Measurements from ENCODE around the gene PDS5B.
"Not testable (repeated sequence)": the region's sequence is repeated elsewhere in the genome, so short reads cannot be mapped to it uniquely, and the experiment has no call there.

PDS5B gene

DNA sequence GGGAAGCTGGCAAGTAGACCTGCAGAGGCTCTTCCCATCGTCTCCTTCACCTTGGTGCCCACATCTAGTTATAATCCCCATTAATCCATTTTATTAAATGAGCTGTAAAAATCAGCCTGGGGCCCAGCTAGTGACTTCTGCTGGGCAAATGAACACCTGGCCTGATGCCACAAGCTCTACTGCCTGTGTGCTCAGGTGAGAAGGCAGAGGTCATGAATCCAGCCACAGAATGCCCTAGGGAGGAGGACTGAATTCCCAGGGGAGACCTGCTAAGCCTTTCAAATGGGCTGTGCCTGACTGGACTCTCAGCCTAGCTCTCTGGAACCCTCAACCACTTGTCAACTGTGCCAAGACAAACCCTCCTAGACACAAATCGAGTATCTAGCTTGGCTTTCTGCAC, 74.0 kb downstream of the PDS5B start:
- peak; percentile 50 for DNase-seq

DNA sequence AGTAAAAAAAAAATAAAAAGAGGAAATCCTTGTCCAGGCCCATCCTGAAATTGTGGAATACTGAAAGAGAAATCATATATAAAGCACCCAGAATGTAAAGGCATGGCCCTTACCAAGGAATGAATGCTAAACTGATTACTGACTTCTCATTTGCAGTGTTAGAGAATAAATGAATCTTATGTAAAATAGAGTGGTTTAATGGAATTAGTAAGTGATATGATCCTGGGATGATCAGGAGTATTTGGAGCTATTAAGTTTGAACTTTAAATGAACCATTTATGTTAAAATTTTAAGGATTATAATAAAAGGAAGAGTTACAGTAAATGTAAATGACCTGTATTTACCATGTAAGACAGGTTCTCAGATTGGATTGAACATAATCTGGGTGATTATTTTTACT, 75.4 kb downstream of the PDS5B start:
- DNase-seq = no peak

DNA sequence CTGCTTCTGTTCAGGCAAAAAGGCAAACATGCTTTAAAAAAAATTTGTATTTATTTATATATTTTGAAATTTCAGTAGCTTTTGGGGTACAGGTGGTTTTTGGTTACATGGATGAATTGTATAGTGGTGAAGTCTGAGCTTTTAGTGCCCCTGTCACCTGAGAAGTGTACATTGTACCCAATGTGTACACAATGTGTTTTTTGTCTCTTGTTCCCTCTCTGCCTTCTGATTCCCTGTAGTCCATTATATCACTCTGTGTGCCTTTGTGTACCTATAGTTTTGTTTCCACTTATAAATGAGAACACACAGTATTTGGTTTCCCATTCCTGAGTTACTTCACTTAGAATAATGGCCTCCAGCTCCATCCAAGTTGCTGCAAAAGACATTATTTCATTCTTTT, 77.4 kb downstream of the PDS5B start:
- DNase-seq = no peak

GRCh38 chr13:32666990-32667571, 80.8 kb downstream of the PDS5B start:
- DNase-seq = no peak

DNA sequence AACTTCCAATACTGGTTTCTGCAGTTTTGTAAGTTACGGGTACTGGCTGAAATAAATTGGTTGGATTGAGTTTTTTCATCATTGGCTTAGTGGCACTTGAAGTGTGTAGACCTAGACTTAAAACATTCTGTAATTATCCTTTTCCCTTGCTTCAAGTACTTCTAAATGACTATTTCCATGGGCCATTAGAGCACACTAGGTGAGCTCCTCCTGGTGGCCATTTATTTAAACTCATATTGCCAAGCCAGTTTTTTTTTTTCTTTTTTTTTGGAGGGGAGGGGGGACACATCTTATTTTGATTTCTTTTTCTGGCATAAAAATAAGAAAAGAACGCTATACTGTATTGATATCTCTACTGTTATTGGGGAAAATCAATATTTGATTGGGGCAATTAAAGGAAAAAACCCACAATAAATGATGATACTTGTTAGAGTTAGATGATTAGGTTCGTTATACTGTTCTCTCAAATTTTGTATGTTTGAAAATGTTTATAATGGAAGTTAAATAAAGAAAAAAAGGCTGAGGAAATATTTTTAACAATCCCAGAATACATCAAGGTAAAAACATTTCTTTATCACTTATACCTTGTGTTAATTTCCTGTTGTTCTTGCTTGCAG, 82.9 kb downstream of the PDS5B start:
- peak; percentile 79 for DNase-seq

DNA sequence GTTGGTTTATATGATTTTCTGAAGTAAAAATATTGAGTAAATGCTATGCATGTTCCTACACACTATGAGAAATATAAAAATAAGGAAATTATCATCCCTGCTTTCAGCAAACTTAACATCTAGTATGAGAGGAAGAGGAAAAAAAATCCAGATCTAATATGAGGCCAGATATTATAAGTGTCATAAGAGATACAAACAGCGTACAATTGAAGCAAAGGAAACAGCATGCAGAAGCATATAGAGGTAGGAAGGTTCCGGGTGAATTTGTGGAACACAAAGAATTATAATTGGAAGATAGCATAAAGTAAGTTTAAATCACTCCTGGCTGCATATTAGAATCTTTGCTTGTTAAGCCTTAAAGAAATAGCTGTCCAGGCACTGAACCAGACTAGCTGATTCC, 88.3 kb downstream of the PDS5B start:
- no peak for DNase-seq

DNA sequence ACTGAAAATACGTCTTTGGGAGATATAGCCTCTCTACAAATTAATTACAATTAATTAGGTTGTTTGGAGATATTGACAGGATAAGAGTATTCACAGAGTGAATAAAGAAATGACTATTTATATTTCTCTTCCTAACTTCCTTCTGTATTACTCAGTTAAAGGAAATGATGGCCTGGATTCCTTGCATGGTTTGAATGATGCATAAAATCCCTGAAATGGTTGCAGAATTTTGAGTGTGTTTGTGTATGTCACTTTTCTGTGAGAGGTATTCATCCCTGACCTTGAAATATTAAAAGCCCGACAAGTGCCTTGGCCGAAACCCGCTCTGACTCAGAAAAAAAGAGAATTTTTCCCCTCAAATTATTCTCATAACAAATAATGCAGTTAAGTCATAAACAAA, 90.0 kb downstream of the PDS5B start:
- no peak for DNase-seq

DNA sequence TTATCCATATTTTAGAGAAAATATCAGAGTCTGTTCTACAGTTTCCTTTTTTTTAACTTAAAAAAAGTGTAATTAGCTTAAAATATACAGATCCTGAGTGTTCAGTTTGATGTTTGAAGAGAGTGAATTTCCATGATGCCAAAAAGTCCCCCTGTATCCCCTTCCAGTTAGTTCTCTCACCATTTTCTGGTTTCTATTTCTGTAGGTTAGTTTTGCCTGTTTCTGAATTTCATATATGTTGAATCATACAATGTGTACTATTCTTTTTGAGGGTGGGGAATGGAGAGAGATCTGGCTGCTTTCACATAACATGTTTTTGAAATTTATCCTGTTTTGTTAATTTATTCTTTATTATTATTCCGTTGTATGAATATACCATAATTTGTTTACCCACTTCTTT, 95.9 kb downstream of the PDS5B start:
- DNase-seq = no peak

- no peak for DNase-seq
Observed at GRCh38 chr13:32682740-32683139, 96.5 kb downstream of the PDS5B start.

- DNase-seq = no peak
Observed at GRCh38 chr13:32687275-32687674, 101.0 kb downstream of the PDS5B start.

- DNase-seq = no peak
Observed at GRCh38 chr13:32695602-32696250, 109.5 kb downstream of the PDS5B start.

DNA sequence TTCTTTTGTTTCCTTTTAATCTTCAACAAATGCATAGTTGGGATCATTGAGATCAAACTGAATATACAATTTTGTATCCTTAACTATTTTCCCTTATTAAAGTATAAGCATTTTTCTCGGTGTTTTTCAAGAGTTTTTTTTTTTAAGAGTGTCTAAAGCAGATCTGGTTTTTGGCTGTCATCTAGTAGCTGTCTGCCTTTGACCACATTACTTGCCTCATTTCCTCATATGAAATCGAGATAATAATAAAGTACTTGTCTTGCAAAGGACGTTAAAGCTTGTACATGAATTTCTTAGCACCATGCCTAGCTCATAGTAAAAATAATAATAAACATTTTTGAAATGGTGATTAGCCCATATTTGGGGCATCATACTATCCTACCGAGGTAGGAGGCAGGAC, 121.2 kb downstream of the PDS5B start:
- DNase-seq = no peak

- no peak for DNase-seq
Observed at GRCh38 chr13:32713397-32713796, 127.1 kb downstream of the PDS5B start.

- DNase-seq = not testable (repeated sequence)
Observed at GRCh38 chr13:32716201-32716600, 129.9 kb downstream of the PDS5B start.

DNA sequence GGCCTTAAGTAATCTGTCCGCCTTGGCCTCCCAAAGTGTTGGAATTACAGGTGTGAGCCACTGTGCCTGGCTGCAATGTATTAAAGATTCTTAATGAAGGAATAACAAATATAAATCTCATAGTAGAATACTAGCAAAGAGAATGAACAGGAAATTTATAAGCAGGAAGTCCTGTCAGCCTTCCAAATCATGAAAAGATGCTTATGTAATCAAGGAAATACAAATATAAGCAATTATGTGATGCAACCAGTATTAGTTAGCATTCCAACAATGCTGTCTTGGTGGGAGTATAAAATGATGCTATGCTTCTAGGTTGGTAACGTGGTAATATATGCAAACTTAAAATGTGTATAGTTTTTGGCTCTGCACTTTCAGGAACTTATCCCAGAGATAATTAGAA, 133.8 kb downstream of the PDS5B start:
- DNase-seq = no peak

- not testable (repeated sequence) for DNase-seq
Observed at GRCh38 chr13:32721131-32722034, 135.1 kb downstream of the PDS5B start.

- no peak for DNase-seq
Observed at GRCh38 chr13:32722340-32722739, 136.1 kb downstream of the PDS5B start.

DNA sequence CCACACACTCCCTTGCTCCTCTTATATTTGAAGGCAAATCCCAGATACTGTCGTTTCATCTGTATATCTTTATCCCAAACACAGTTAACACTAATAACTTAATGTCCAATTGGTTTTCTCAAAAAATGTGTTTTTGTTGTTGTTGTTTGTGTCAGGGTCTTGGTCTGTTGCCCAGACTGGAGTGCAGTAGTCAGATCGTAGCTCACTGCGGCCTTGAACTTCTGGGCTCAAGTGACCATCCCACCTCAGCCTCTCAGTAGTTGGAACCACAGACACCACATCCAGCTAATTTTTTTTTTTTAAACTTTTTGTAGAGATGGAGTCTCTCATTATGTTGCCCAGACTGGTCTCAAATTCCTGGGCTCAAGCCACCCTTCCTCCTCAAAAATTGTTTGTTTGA, 137.7 kb downstream of the PDS5B start:
- no peak for DNase-seq

GRCh38 chr13:32726374-32727037, 140.3 kb downstream of the PDS5B start:
- DNase-seq = no peak

GRCh38 chr13:32728327-32728726, 142.1 kb downstream of the PDS5B start:
- DNase-seq = peak; percentile 12

GRCh38 chr13:32729097-32729496, 142.8 kb downstream of the PDS5B start:
- not testable (repeated sequence) for DNase-seq

DNA sequence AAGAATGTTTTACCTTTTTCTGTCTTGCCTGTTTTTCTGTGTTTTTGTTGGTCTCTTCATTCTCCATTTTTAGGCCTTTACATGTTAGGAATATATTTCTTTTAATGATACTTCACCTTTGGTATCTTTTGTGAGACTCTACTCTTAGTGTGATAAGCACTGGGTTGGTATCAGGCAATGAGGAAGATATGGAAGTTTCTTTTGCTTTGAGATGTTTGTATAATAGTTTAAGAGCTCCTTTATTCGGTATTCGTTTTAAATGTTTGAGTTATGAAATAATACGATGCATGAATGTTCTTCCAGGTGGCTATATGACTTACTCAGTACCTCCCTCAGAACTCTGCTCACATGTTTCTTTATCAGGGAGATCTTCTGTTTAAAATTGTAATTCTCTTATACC, 144.8 kb downstream of the PDS5B start:
- DNase-seq = no peak

DNA sequence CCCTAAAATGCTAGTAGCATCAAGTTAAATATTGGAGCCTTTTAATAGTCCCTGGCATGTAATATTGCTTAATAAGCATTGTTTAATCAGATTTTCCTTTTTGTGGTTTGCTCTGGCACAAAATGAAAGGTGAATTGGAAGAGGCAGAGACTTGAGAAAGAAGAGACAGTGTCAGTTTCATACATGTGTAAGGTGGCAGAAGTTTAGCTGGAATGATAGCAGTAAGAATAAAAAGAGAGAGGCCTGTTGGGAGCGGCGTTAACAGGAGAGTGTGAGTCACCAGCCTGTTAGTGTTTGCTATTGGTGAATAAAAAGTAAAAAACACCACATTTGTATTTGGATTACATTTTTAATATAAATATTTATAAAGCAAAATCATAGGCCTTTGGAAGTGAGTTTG, 145.3 kb downstream of the PDS5B start:
- no peak for DNase-seq

Data from NCI-H82 (cell line).